Stimulated activated CD4-positive, alpha-beta T cell treated with anti-CD3 and anti-CD28 coated beads, Interleukin-1b, Interleukin-23, amount 100 ng/mL, for 48 hours (primary cell): ENCODE results near the gene TMSB10.

Experiments
- DNase-seq: peaks from one replicate; pipeline ENCODE4 v3.0.0-alpha.2; 2020

The TMSB10 gene

GRCh38 chr2:84880645-84881521 lies 24.6 kb upstream of the TMSB10 start, which contains the start of gene TRABD2A:
Gene TRABD2A, minus strand, starts transcription at chr2:84881084. Its CDS starts 45 bp downstream, at chr2:84881039.
- DNase-seq: peak; percentile 69

- DNase-seq: peak; percentile 92
These were observed 23.7 kb upstream of the TMSB10 start for GRCh38 chr2:84881581-84882413.

GRCh38 chr2:84882414-84882738 lies 23.1 kb upstream of the TMSB10 start:
- no peak for DNase-seq

GRCh38 chr2:84882775-84883550 lies 22.5 kb upstream of the TMSB10 start:
- DNase-seq: no peak

- no peak for DNase-seq
These were observed 21.0 kb upstream of the TMSB10 start for GRCh38 chr2:84884449-84884848.

- DNase-seq: no peak
These were observed 20.3 kb upstream of the TMSB10 start for GRCh38 chr2:84885111-84885510.

GRCh38 chr2:84886791-84887190 lies 18.7 kb upstream of the TMSB10 start:
- no peak for DNase-seq

GRCh38 chr2:84888401-84889276 lies 16.8 kb upstream of the TMSB10 start:
- DNase-seq: peak; percentile 60

GRCh38 chr2:84889332-84889731 lies 16.1 kb upstream of the TMSB10 start:
- no peak for DNase-seq

- DNase-seq: no peak
These were observed 14.0 kb upstream of the TMSB10 start for GRCh38 chr2:84891355-84892010.

GRCh38 chr2:84894131-84894586 lies 11.3 kb upstream of the TMSB10 start:
- DNase-seq: no peak

- DNase-seq: no peak
These were observed 10.5 kb upstream of the TMSB10 start for GRCh38 chr2:84894758-84895520.

GRCh38 chr2:84896567-84896966 lies 8.9 kb upstream of the TMSB10 start:
- DNase-seq: no peak

GRCh38 chr2:84897773-84898172 lies 7.7 kb upstream of the TMSB10 start:
- no peak for DNase-seq

- DNase-seq: no peak
These were observed 5.9 kb upstream of the TMSB10 start for GRCh38 chr2:84899304-84900204.

GRCh38 chr2:84900971-84901370 lies 4.5 kb upstream of the TMSB10 start:
- no peak for DNase-seq

GRCh38 chr2:84901593-84902120 lies 3.8 kb upstream of the TMSB10 start:
- no peak for DNase-seq

- DNase-seq: no peak
These were observed 2.9 kb upstream of the TMSB10 start for GRCh38 chr2:84902526-84902925.

- no peak for DNase-seq
These were observed 1.3 kb upstream of the TMSB10 start for GRCh38 chr2:84904151-84904550.
